AG04450 (cell line): ENCODE measurements around the gene USP21. TPM values are rescaled to one million over a fixed set of nuclear protein-coding genes. Genes with fewer than 3 reads are reported as not detected.
"Not testable (repeated sequence)": the region's sequence is repeated elsewhere in the genome, so short reads cannot be mapped to it uniquely, and the experiment has no call there.

Experiments
- CTCF ChIA-PET: fragments of 300-600, 350-600 bp; formaldehyde crosslinking; extraction: SDS; loops from one replicate; lab custom pipeline; 2022; ENCODE audit warnings: antibody characterized with exemption, inconsistent platforms; lab: Charles Lee
- POLR2A ChIA-PET: fragments of 350-600 bp; formaldehyde crosslinking; extraction: SDS; loops from one replicate; lab custom pipeline; 2021; ENCODE audit warnings: antibody characterized with exemption, inconsistent platforms; lab: Yijun Ruan, JAX
- DNase-seq: peaks from one replicate; pipeline ENCODE4 v3.0.0-alpha.2; 2011; ENCODE audit warnings: low read depth, low spot score
- H3K27ac ChIP-seq: one replicate; pipeline ENCODE4 v1.5.1; 2012; ENCODE audit warnings: low read depth, low read length, control low read depth
- H3K27me3 ChIP-seq: one replicate; pipeline ENCODE4 v1.6.0; 2012; ENCODE audit warnings: low read length; ENCODE audit not compliant: control insufficient read depth, insufficient read depth
- H3K4me3 ChIP-seq: 2 replicates; pipeline ENCODE4 v1.5.1; 2011; ENCODE audit warnings: mild to moderate bottlenecking, low read depth, low read length, control low read depth
- H3K9me3 ChIP-seq: 2 replicates; pipeline ENCODE4 v1.5.1; 2012; ENCODE audit warnings: low read length; ENCODE audit not compliant: control insufficient read depth, insufficient read depth
- polyA plus RNA-seq: library from polyadenylated mRNA; depleted of rRNA; stranded (reverse); fragments of >200 nt; gene quantifications from 2 replicates; pipeline ENCODE4 v1.2.3, GENCODE V29; 2011
- TF ChIP-seq, protein P1 (sequence below): IDR thresholded peaks from 2 replicates; pipeline ENCODE4 v1.5.1; 2011; ENCODE audit warnings: low read depth, low read length, control low read depth, inconsistent platforms

The USP21 gene
- polyA plus RNA-seq, 1 experiment: 15.4 TPM

DNA sequence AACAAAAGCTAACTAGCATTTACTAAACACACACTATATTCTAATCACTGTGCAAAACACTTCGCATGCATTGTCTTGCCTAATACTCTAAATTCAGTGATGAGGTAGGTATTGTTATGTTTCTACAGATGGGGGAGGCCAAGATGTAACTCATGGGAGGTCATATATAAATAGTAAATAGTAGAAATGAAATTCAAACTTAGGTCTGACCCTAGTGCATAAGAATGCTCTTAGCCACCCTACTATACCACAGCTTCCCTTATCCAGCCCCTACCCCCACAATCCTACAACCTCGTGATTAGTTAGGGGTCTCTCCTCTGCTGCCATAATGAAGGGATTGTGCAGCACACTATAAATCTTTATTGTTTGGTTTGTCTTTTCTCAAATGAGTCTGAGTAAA, 44.7 kb upstream of the USP21 start:
- no peaks in the 10 kb centered on the region; the same call in 1 of the 2 replicates for H3K9me3 ChIP-seq
- no peak overlapping the region for H3K4me3 ChIP-seq
- H3K27me3 ChIP-seq: no peaks in the 10 kb centered on the region
- TF ChIP-seq, protein P1, sequence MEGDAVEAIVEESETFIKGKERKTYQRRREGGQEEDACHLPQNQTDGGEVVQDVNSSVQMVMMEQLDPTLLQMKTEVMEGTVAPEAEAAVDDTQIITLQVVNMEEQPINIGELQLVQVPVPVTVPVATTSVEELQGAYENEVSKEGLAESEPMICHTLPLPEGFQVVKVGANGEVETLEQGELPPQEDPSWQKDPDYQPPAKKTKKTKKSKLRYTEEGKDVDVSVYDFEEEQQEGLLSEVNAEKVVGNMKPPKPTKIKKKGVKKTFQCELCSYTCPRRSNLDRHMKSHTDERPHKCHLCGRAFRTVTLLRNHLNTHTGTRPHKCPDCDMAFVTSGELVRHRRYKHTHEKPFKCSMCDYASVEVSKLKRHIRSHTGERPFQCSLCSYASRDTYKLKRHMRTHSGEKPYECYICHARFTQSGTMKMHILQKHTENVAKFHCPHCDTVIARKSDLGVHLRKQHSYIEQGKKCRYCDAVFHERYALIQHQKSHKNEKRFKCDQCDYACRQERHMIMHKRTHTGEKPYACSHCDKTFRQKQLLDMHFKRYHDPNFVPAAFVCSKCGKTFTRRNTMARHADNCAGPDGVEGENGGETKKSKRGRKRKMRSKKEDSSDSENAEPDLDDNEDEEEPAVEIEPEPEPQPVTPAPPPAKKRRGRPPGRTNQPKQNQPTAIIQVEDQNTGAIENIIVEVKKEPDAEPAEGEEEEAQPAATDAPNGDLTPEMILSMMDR: no peak
- no peak for DNase-seq
- ChIA-PET POLR2A (interaction anchor here (0.5 kb wide), 1 partner anchor 64 kb away, joined by 4 read pairs; no protein-coding TSS in a partner anchor), CTCF (interaction anchor here (3.6 kb wide), 1 partner anchor 17 kb away, joined by 23 read pairs; the partner anchor contains the start of gene KLHDC9)
- H3K27ac ChIP-seq: no peak overlapping the region

DNA sequence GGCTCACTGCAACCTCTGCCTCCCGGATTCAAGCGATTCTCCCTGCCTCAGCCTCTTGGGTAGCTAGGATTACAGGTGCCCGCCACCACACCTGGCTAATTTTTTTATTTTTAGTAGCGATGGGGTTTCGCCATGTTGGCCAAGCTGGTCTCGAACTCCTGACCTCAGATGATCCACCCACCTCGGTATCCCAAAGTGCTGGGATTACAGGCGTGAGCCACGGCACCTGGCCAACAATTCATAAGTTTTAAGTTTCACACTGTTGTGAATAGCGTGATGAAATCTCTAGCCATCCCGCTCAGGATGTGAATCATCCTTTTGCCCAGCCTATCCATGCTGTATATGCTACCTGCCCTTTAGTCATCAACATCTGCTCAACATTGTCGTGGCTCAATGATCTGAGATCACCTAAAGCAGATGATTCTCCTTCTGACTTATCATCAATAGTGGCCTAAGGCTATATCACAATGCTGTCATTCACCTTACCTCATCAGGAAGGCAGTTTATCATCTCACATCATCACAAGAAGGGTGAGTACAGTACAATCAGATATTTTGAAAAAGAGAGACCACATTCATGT, 44.1 kb upstream of the USP21 start:
- peak; percentile 67 for DNase-seq
- TF ChIP-seq, protein P1: no peak
- Histone ChIP-seq H3K27me3 (no peaks in the 10 kb centered on the region), H3K4me3 (no peak overlapping the region), H3K9me3 (no peaks in the 10 kb centered on the region; the same call in 1 of the 2 replicates), H3K27ac (peak overlapping the region; percentile 77)
- ChIA-PET CTCF (interaction anchor here (1.0 kb wide), 1 partner anchor 17 kb away, joined by 3 read pairs; no protein-coding TSS in a partner anchor), POLR2A (no interaction called here)

DNA sequence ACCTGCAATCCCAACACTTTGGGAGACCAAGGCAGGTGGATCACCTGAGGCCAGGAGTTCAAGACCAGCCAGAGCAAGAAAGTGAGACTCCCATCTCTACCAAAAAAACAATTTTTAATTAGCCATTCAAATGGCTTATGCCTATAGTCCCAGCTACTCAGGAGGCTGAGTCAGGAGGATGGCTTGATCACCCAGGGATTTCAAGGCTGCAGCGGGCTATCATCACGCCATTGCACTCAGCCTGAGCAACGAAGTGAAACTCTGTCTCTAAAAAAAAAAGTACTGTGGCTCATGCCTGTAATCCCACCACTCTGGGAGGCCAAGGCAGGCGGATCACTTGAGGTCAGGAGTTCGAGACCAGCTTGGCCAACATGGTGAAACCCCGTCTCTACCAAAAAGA, 43.3 kb upstream of the USP21 start:
- H3K9me3 ChIP-seq, H3K4me3 ChIP-seq, DNase-seq, POLR2A ChIA-PET, H3K27me3 ChIP-seq: not testable (repeated sequence)
- CTCF ChIA-PET: interaction anchor here (1.0 kb wide), 1 partner anchor 18 kb away, joined by 3 read pairs; no protein-coding TSS in a partner anchor
- H3K27ac ChIP-seq: peak overlapping the region; percentile 66

DNA sequence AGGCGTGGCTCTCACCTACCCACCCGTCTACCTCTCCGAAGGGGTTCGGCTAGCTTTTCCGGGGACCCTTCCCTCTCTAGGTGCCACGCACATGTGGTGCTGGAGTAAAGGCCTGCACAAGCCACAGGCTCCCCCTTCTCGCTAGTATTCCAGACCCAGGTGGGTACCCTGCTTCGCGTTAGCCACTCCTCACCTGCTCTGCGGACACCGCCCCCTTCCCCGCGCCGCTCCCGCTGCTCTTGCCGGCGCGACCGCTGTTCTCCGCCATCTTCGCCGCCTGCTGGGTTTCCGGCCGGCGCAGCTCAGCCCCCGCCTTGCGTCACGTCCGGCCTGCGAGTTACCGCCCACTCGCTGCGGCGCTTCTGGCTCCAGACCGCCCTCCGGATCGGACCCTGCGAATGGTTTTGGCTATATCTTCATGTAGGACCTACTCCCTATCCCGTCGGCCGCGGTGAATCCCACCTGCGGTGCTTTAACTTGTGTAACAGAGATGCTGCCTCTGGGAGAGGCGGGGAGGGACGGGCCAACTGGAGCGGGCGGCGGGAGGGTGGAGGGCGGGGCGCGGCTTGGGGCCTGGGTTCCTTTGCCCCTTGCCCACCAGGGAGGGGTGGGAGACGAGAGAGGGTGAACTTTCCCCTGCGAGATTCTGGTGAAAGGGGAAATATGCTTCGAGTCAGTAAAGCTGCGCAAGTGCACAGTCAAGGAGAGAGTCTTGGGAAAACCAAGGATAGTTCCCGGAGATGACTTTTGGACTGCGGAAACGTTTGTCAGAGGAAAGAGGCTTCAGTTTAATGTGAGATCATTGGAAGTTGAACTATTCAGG, 41.3 kb upstream of the USP21 start, which contains the start of the genes NIT1 and PFDN2:
Gene NIT1 (plus strand): TSS at position 347 of the 823 bp plus-strand sequence. CDS start 72 bp downstream, at position 419.
Gene PFDN2 (minus strand): TSS at position 279 of the 823 bp plus-strand sequence. CDS start 11 bp downstream, at position 268.
- no peaks in the 10 kb centered on the region; the same call in 1 of the 2 replicates for H3K9me3 ChIP-seq
- peak within 1 kb of the TSS; percentile 100 for H3K4me3 ChIP-seq
- TF ChIP-seq, protein P1: no peak
- CTCF ChIA-PET: interaction anchor here (0.6 to 1.8 kb wide), 2 partner anchors 21 to 121 kb away, joined by 3 to 5 read pairs; no protein-coding TSS in a partner anchor
- no peaks in the 10 kb centered on the region for H3K27me3 ChIP-seq
- peak within 1 kb of the TSS; percentile 95 for H3K27ac ChIP-seq
- DNase-seq: no peak
- POLR2A ChIA-PET: interaction anchor here (0.6 to 2.1 kb wide), 7 partner anchors 10 to 65 kb away, joined by 3 to 20 read pairs (median 4); partner anchors contain the start of genes DEDD, PPOX and UFC1

DNA sequence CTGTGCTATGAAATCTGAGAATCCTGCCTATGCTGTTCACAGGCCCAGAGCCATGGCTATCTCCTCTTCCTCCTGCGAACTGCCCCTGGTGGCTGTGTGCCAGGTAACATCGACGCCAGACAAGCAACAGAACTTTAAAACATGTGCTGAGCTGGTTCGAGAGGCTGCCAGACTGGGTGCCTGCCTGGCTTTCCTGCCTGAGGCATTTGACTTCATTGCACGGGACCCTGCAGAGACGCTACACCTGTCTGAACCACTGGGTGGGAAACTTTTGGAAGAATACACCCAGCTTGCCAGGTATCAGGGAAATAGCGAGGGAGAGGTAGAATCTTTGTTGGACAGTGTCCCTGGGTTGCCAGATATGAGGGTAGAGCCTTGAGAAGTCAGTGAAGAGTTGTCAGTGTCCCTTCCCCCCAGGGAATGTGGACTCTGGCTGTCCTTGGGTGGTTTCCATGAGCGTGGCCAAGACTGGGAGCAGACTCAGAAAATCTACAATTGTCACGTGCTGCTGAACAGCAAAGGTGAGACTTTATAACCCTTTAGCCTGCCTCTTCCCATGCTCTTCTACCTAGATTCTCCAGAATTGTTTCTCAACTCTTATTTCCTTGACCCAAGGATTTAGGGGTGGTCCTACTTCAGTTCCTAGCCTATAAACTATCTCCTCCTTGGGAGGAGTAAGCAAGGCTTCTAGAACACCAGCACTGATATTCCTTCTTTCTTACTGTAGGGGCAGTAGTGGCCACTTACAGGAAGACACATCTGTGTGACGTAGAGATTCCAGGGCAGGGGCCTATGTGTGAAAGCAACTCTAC, 40.0 kb upstream of the USP21 start:
- H3K27me3 ChIP-seq: no peaks in the 10 kb centered on the region
- peak overlapping the region; percentile 100 for H3K4me3 ChIP-seq
- TF ChIP-seq, protein P1: peak; percentile 55
- POLR2A ChIA-PET: no interaction called here
- no peak for DNase-seq
- H3K9me3 ChIP-seq: no peaks in the 10 kb centered on the region; the same call in 1 of the 2 replicates
- CTCF ChIA-PET: no interaction called here
- H3K27ac ChIP-seq: peak overlapping the region; percentile 95
